ENCODE measurements around the gene LAD1. TPM values are rescaled to one million over a fixed set of nuclear protein-coding genes. Genes with fewer than 3 reads are reported as not detected.

Gene LAD1
- total and polyA plus RNA-seq, 8 donors: 11.5 to 37.6 (median 12.0) TPM

DNA sequence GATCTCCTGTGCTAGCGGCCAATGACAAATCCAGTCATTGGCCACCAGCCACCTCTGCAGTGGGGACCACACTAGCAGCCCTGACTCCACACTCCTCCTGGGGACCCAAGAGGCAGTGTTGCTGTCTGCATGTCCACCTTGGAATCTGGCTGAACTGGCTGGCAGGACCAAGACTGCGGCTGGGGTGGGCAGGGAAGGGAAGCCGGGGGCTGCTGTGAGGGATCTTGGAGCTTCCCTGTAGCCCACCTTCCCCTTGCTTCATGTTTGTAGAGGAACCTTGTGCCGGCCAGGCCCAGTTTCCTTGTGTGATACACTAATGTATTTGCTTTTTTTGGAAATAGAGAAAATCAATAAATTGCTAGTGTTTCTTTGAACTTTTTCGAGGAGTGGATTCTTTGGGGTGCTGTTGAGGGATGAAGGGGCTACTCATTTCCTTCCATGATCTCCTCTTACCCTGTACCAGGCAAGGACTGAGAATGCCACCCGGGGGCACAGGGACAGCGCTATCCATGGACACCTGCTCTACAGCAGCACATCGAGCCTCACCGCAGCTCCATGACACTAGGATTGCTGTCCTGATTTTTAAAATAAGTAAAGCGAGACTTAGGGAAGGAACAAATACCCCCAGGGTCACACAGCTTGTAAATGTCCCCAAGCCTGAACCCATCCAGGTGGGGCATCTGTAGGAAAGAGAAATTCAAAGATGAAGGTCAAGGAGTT, 66.3 kb downstream of the LAD1 start:
- H3K4me3 ChIP-seq: no peak overlapping the region
- no peaks in the 10 kb centered on the region for H3K36me3 ChIP-seq
- DNase-seq (no peak), ATAC-seq (no peak)
- peaks cover 5 to 11% of the 10 kb centered on the region in 2 donors for H3K4me1 ChIP-seq
- no peak overlapping the region for H3K27ac ChIP-seq
- intact Hi-C loops (cut with DNase I): no loop called here
- H3K9me3 ChIP-seq: no peaks in the 10 kb centered on the region
- TF ChIP-seq, protein P1, sequence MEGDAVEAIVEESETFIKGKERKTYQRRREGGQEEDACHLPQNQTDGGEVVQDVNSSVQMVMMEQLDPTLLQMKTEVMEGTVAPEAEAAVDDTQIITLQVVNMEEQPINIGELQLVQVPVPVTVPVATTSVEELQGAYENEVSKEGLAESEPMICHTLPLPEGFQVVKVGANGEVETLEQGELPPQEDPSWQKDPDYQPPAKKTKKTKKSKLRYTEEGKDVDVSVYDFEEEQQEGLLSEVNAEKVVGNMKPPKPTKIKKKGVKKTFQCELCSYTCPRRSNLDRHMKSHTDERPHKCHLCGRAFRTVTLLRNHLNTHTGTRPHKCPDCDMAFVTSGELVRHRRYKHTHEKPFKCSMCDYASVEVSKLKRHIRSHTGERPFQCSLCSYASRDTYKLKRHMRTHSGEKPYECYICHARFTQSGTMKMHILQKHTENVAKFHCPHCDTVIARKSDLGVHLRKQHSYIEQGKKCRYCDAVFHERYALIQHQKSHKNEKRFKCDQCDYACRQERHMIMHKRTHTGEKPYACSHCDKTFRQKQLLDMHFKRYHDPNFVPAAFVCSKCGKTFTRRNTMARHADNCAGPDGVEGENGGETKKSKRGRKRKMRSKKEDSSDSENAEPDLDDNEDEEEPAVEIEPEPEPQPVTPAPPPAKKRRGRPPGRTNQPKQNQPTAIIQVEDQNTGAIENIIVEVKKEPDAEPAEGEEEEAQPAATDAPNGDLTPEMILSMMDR (IDR thresholded peaks at IDR 0.05): no peak
- H3K27me3 ChIP-seq: no peaks in the 10 kb centered on the region

- Histone ChIP-seq H3K27me3 (no peaks in the 10 kb centered on the region), H3K4me3 (no peak overlapping the region), H3K27ac (no peak overlapping the region), H3K9me3 (no peaks in the 10 kb centered on the region), H3K4me1 (peaks cover 5 to 11% of the 10 kb centered on the region in 2 donors), H3K36me3 (no peaks in the 10 kb centered on the region)
- TF ChIP-seq, protein P1 (IDR thresholded peaks at IDR 0.05): no peak
- no peak for ATAC-seq
- intact Hi-C loops (cut with DNase I): no loop called here
- DNase-seq: no peak
Measured at GRCh38 chr1:201332021-201332420, 67.1 kb downstream of the LAD1 start.

GRCh38 chr1:201331166-201331565, 68.0 kb downstream of the LAD1 start:
- Histone ChIP-seq H3K36me3 (no peaks in the 10 kb centered on the region), H3K27ac (no peak overlapping the region), H3K27me3 (no peaks in the 10 kb centered on the region), H3K4me1 (peaks cover 5 to 11% of the 10 kb centered on the region in 2 donors), H3K9me3 (no peaks in the 10 kb centered on the region), H3K4me3 (no peak overlapping the region)
- ATAC-seq (no peak), DNase-seq (no peak)
- intact Hi-C loops (cut with DNase I): no loop called here
- TF ChIP-seq, protein P1 (IDR thresholded peaks at IDR 0.05): no peak

Other genes starting within 250 kb of the LAD1 start
- 10 to 100 TPM; 64.0 to 74.3 TPM for gene TMEM9, start 244.8 kb downstream of the LAD1 start, total RNA-seq
- gene TMEM9, start 244.8 kb downstream of the LAD1 start, polyA plus RNA-seq (ENCODE audit: insufficient read length in 6 of 6): 100 to 1,000 TPM; 131 to 148 (median 135) TPM
- 1 to 10 TPM in 1 of 2 donors, under 1 TPM in 1; 0.97 to 3.0 TPM for gene IGFN1, start 208.5 kb downstream of the LAD1 start, total RNA-seq
- gene IGFN1, start 208.5 kb downstream of the LAD1 start, polyA plus RNA-seq (ENCODE audit: insufficient read length in 6 of 6): 1 to 10 TPM in 2 of 6 donors, under 1 TPM in 4; 0.60 to 1.5 (median 0.82) TPM
- 1 to 10 TPM; 2.1 to 2.8 TPM for gene PKP1, start 115.8 kb downstream of the LAD1 start, total RNA-seq
- gene PKP1, start 115.8 kb downstream of the LAD1 start, polyA plus RNA-seq (ENCODE audit: insufficient read length in 6 of 6): under 1 TPM; 0.17 to 0.29 (median 0.18) TPM
- gene TNNT2, start 21.6 kb downstream of the LAD1 start, total RNA-seq: 1 to 10 TPM; 5.0 to 6.5 TPM
- 1 to 10 TPM; 3.2 to 5.8 (median 4.7) TPM for gene TNNT2, start 21.6 kb downstream of the LAD1 start, polyA plus RNA-seq (ENCODE audit: insufficient read length in 6 of 6)
- gene TNNI1, start 22.4 kb upstream of the LAD1 start, total RNA-seq: under 1 TPM in 1 of 2 donors, not detected in 1; 0.38 TPM
- under 1 TPM; 0.34 to 0.87 (median 0.61) TPM for gene TNNI1, start 22.4 kb upstream of the LAD1 start, polyA plus RNA-seq (ENCODE audit: insufficient read length in 6 of 6)
- 10 to 100 TPM; 46.8 to 82.7 TPM for gene PHLDA3, start 69.9 kb upstream of the LAD1 start, total RNA-seq
- gene PHLDA3, start 69.9 kb upstream of the LAD1 start, polyA plus RNA-seq (ENCODE audit: insufficient read length in 6 of 6): 10 to 100 TPM; 11.1 to 20.4 (median 14.8) TPM
- 100 to 1,000 TPM; 216 to 235 TPM for gene CSRP1, start 107.8 kb upstream of the LAD1 start, total RNA-seq
- gene CSRP1, start 107.8 kb upstream of the LAD1 start, polyA plus RNA-seq (ENCODE audit: insufficient read length in 6 of 6): 100 to 1,000 TPM; 215 to 360 (median 264) TPM
- gene NAV1, start 139.8 kb upstream of the LAD1 start, total RNA-seq: 10 to 100 TPM; 37.9 to 41.5 TPM
- gene NAV1, start 139.8 kb upstream of the LAD1 start, polyA plus RNA-seq (ENCODE audit: insufficient read length in 6 of 6): 10 to 100 TPM; 20.2 to 28.7 (median 26.6) TPM

Data from left lung (tissue), 10 donors.